DOHH2 (cell line): ENCODE data around the gene TDRD12.
"Not testable (repeated sequence)": the region's sequence is repeated elsewhere in the genome, so short reads cannot be mapped to it uniquely, and the experiment has no call there.

Source experiments
- H3F3A ChIP-seq: fragments of 200-600 bp; sonication (generic), shearing (Covaris generic); 2 replicates; pipeline ENCODE4 v1.6.0; 2016; ENCODE audit warnings: antibody characterized with exemption, mild to moderate bottlenecking; ENCODE audit not compliant: control insufficient read depth, insufficient read depth
- H3K27ac ChIP-seq: fragments of 200-600 bp; sonication (generic); 2 replicates; pipeline ENCODE4 v1.5.1; 2014; ENCODE audit warnings: low read depth, mild to moderate bottlenecking, low read length, moderate library complexity
- H3K27me3 ChIP-seq: fragments of 200-600 bp; sonication (generic); 2 replicates; pipeline ENCODE4 v1.6.1; 2014; ENCODE audit warnings: mild to moderate bottlenecking, low read length, mixed read lengths; ENCODE audit not compliant: control insufficient read depth
- H3K36me3 ChIP-seq: fragments of 200-600 bp; sonication (generic); 2 replicates; pipeline ENCODE4 v1.6.1; 2014; ENCODE audit warnings: mild to moderate bottlenecking, low read length, moderate library complexity, mixed read lengths; ENCODE audit not compliant: control insufficient read depth
- H3K4me1 ChIP-seq: fragments of 200-600 bp; sonication (generic); 2 replicates; pipeline ENCODE4 v1.6.1; 2014; ENCODE audit warnings: mild to moderate bottlenecking, low read length, mixed read lengths; ENCODE audit not compliant: control insufficient read depth
- H3K4me2 ChIP-seq: fragments of 200-600 bp; sonication (generic); 2 replicates; pipeline ENCODE4 v1.6.0; 2014; ENCODE audit warnings: mild to moderate bottlenecking, low read length, moderate library complexity
- H3K4me3 ChIP-seq: fragments of 200-600 bp; sonication (generic); 2 replicates; pipeline ENCODE4 v1.5.1; 2014; ENCODE audit warnings: mild to moderate bottlenecking, low read length, mixed read lengths
- H3K79me2 ChIP-seq: fragments of 200-600 bp; sonication (generic); 2 replicates; pipeline ENCODE4 v1.6.1; 2014; ENCODE audit warnings: mild to moderate bottlenecking, low read length, mixed read lengths; ENCODE audit not compliant: control insufficient read depth
- H3K9me2 ChIP-seq: fragments of 200-600 bp; sonication (generic); replicated peaks from 2 replicates; pipeline ENCODE4 v1.6.1; 2014; ENCODE audit warnings: mild to moderate bottlenecking, low read length, mixed read lengths; ENCODE audit not compliant: control insufficient read depth
- H3K9me3 ChIP-seq: fragments of 200-600 bp; sonication (generic); 2 replicates; pipeline ENCODE4 v1.6.1; 2014; ENCODE audit warnings: antibody characterized with exemption, low read length, mixed read lengths; ENCODE audit not compliant: control insufficient read depth, insufficient read depth
- H4K20me1 ChIP-seq: fragments of 200-600 bp; sonication (generic); 2 replicates; pipeline ENCODE4 v1.6.0; 2014; ENCODE audit warnings: low read depth, mild to moderate bottlenecking, antibody characterized with exemption, low read length, moderate library complexity; ENCODE audit not compliant: control insufficient read depth, insufficient read depth
- CTCF ChIP-seq: fragments of 200-600 bp; sonication (generic); IDR thresholded peaks from one replicate; pipeline ENCODE4 v1.5.1; 2014; ENCODE audit warnings: antibody characterized with exemption, mild to moderate bottlenecking, low read depth, low read length; ENCODE audit not compliant: poor library complexity, severe bottlenecking
- EZH2phosphoT487 ChIP-seq: fragments of 200-600 bp; sonication (generic); IDR thresholded peaks from 2 replicates; pipeline ENCODE4 v1.6.1; 2017; ENCODE audit warnings: borderline replicate concordance, mild to moderate bottlenecking, antibody characterized with exemption, low read length, moderate library complexity, mixed read lengths

Gene TDRD12

GRCh38 chr19:32829345-32829896 lies 109.9 kb downstream of the TDRD12 start:
- H4K20me1 ChIP-seq: no peaks in the 10 kb centered on the region
- no peaks in the 10 kb centered on the region for H3K79me2 ChIP-seq
- no peaks in the 10 kb centered on the region for H3K9me3 ChIP-seq
- no peaks in the 10 kb centered on the region for H3F3A ChIP-seq
- H3K27ac ChIP-seq: no peak overlapping the region
- no peaks in the 10 kb centered on the region for H3K27me3 ChIP-seq
- no peaks in the 10 kb centered on the region for H3K4me1 ChIP-seq
- no peak overlapping the region for H3K4me2 ChIP-seq
- no peak overlapping the region for H3K4me3 ChIP-seq
- no peaks in the 10 kb centered on the region for H3K9me2 ChIP-seq
- TF ChIP-seq EZH2phosphoT487: no peak
- no peak for TF ChIP-seq CTCF
- no peaks in the 10 kb centered on the region for H3K36me3 ChIP-seq

GRCh38 chr19:32830231-32831014 lies 110.9 kb downstream of the TDRD12 start:
- Histone ChIP-seq H3K9me3 (no peaks in the 10 kb centered on the region), H3K27me3 (no peaks in the 10 kb centered on the region), H4K20me1 (no peaks in the 10 kb centered on the region), H3K4me1 (no peaks in the 10 kb centered on the region), H3K4me3 (no peak overlapping the region), H3K79me2 (no peaks in the 10 kb centered on the region), H3K36me3 (no peaks in the 10 kb centered on the region), H3K9me2 (no peaks in the 10 kb centered on the region), H3K27ac (no peak overlapping the region), H3K4me2 (no peak overlapping the region), H3F3A (no peaks in the 10 kb centered on the region)
- no peak for TF ChIP-seq CTCF
- no peak for TF ChIP-seq EZH2phosphoT487

GRCh38 chr19:32831611-32832010 lies 112.0 kb downstream of the TDRD12 start:
- Histone ChIP-seq H3K27me3 (no peaks in the 10 kb centered on the region), H3K4me2 (no peak overlapping the region), H4K20me1 (no peaks in the 10 kb centered on the region), H3F3A (no peaks in the 10 kb centered on the region), H3K36me3 (no peaks in the 10 kb centered on the region), H3K9me2 (no peaks in the 10 kb centered on the region), H3K4me1 (no peaks in the 10 kb centered on the region), H3K27ac (no peak overlapping the region), H3K79me2 (no peaks in the 10 kb centered on the region), H3K4me3 (no peak overlapping the region), H3K9me3 (no peaks in the 10 kb centered on the region)
- TF ChIP-seq CTCF: no peak
- no peak for TF ChIP-seq EZH2phosphoT487

GRCh38 chr19:32832094-32832493 lies 112.5 kb downstream of the TDRD12 start:
- H3K27ac ChIP-seq, H3K4me3 ChIP-seq, H3K27me3 ChIP-seq, H3F3A ChIP-seq, H3K4me1 ChIP-seq, H3K9me2 ChIP-seq, H4K20me1 ChIP-seq, H3K36me3 ChIP-seq, H3K9me3 ChIP-seq, H3K79me2 ChIP-seq, H3K4me2 ChIP-seq: not testable (repeated sequence)

GRCh38 chr19:32832825-32833224 lies 113.3 kb downstream of the TDRD12 start:
- not testable (repeated sequence) for H4K20me1 ChIP-seq, H3K79me2 ChIP-seq, H3K27me3 ChIP-seq, H3K9me3 ChIP-seq, H3K4me3 ChIP-seq, H3K4me2 ChIP-seq, H3K4me1 ChIP-seq, H3K36me3 ChIP-seq, H3K27ac ChIP-seq, H3F3A ChIP-seq, H3K9me2 ChIP-seq

GRCh38 chr19:32833388-32833787 lies 113.8 kb downstream of the TDRD12 start:
- not testable (repeated sequence) for H3K4me1 ChIP-seq, H3F3A ChIP-seq, H3K27ac ChIP-seq, H4K20me1 ChIP-seq, H3K36me3 ChIP-seq, H3K4me3 ChIP-seq, H3K79me2 ChIP-seq, H3K27me3 ChIP-seq, H3K9me3 ChIP-seq, H3K4me2 ChIP-seq, H3K9me2 ChIP-seq
